Transverse colon (tissue), 4 donors: ENCODE data around the gene IZUMO2. TPM values are rescaled to one million over a fixed set of nuclear protein-coding genes. Genes with fewer than 3 reads are reported as not detected.

ENCODE experiments used
- DNase-seq: peaks from one replicate; pipeline ENCODE4 v3.0.0-alpha.2; 2019
- H3K27ac ChIP-seq, 4 donors: fragments of 200-600 bp; sonication (generic); 2 replicates each; pipeline ENCODE4 v1.5.1; 2016 to 2018; ENCODE audit warnings: inconsistent platforms in 4 of 4
- H3K27me3 ChIP-seq: fragments of 200-600 bp; sonication (generic); 2 replicates; pipeline ENCODE4 v1.5.1; 2017; ENCODE audit warnings: inconsistent platforms
- H3K36me3 ChIP-seq, 4 donors: fragments of 200-600 bp; sonication (generic); 2 replicates each; pipeline ENCODE4 v1.5.1; 2017 to 2019; ENCODE audit warnings: inconsistent platforms in 4 of 4
- H3K4me1 ChIP-seq, 4 donors: fragments of 200-600 bp; sonication (generic); 2 replicates each; pipeline ENCODE4 v1.5.1; 2017 to 2020; ENCODE audit warnings: inconsistent platforms in 4 of 4
- H3K4me3 ChIP-seq, 4 donors: fragments of 200-600 bp; sonication (generic); 1 replicate in 1 of 4; 2 replicates in 3 of 4; pipeline versions ENCODE4 v1.5.1 to v1.6.1; 2017 to 2019; ENCODE audit warnings: inconsistent platforms in 4 of 4
- H3K9me3 ChIP-seq, 2 donors: fragments of 200-600 bp; sonication (generic); 2 replicates each; pipeline ENCODE4 v1.5.1; 2017 to 2019; ENCODE audit warnings: inconsistent platforms in 2 of 2
- CTCF ChIP-seq, 5 experiments: fragments of 200-600 bp in 3 of 5; fragments of 450-650 bp in 2 of 5; sonication (generic) in 3 of 5; IDR thresholded peaks; 1 replicate in 2 of 5; 2 replicates in 3 of 5; pipeline ENCODE4 v1.5.1; 2016 to 2017; ENCODE audit warnings: antibody characterized with exemption in 5 of 5, inconsistent platforms in 3 of 5, mild to moderate bottlenecking in 2 of 5, moderate library complexity in 1 of 5
- EP300 ChIP-seq: sonication (generic); formaldehyde crosslinking; IDR thresholded peaks from one replicate; pipeline ENCODE4 v1.6.1; 2017; ENCODE audit warnings: antibody characterized with exemption, low read depth
- POLR2A ChIP-seq: fragments of 450-650 bp; IDR thresholded peaks from one replicate; pipeline ENCODE4 v1.6.1; 2016; ENCODE audit warnings: antibody characterized with exemption, mild to moderate bottlenecking, moderate library complexity
- POLR2AphosphoS5 ChIP-seq, 3 donors: sonication (generic); formaldehyde crosslinking; IDR thresholded peaks; one replicate each; pipeline ENCODE4 v1.6.1; 2016; ENCODE audit warnings: antibody characterized with exemption in 3 of 3
- WGBS, 2 donors: methylation state at CpG; one replicate each; pipeline ENCODE4 v1.1.5; 2018; ENCODE audit warnings: low coverage in 1 of 2; 5-methylcytosine and 5-hydroxymethylcytosine counted together
- in situ Hi-C, 4 donors: fragments of 200-750 bp; cut with MboI; loops; one replicate each; pipeline versions ENCODE4 v1.15.0 to v1.15.1; 2017; ENCODE audit warnings: low sequenced_read_pairs in 3 of 4, low pct_ligation_motif_present in 1 of 4, low pct_unique_long_range_greater_than_20kb in 1 of 4
- intact Hi-C: fragments of 100-400 bp; cut with DNase I; formaldehyde crosslinking; loops from one replicate; pipeline ENCODE4 v1.15.1; 2023; ENCODE audit warnings: low total_unique reads
- total RNA-seq, 4 donors: library from RNA; depleted of rRNA; stranded (reverse); fragments of >200 nt; gene quantifications; one replicate each; pipeline ENCODE4 v1.1.0, GENCODE V29; 2016

The IZUMO2 gene
- total RNA-seq, 4 donors from 2014 or later, result not detected

- Histone ChIP-seq H3K27ac (peak within 1 kb of the TSS; percentile 90 to 98 (median 94)), H3K9me3 (no peaks in the 10 kb centered on the region), H3K36me3 (no peaks in the 10 kb centered on the region), H3K27me3 (peaks cover 59% of the 10 kb centered on the region), H3K4me3 (peak within 1 kb of the TSS in 3 of 4 donors; percentile 54 to 56 (median 54)), H3K4me1 (peaks cover 3 to 53% (median 34%) of the 10 kb centered on the region in 4 donors)
- WGBS, 2 donors, result 4 to 9% methylated on average over 4 to 69 of the region's 78 CpGs
- TF ChIP-seq POLR2A (peak; percentile 68), POLR2AphosphoS5 (IDR thresholded peaks at IDR 0.05) (peak; percentile 56 to 58 (median 57)), EP300 (no peak)
- in situ Hi-C loops, result no loop called here
- intact Hi-C loops, result no loop called here
- DNase-seq, result peak; percentile 93
These were observed 40.4 kb upstream of the IZUMO2 start, which contains the start of gene MYH14 for GRCh38 chr19:50203281-50204080. TSS of gene MYH14 (plus strand) at chr19:50203622. CDS start at chr19:50210366, 6,744 bp downstream.

- peak overlapping the region; percentile 44 to 98 (median 94) for H3K27ac ChIP-seq
- no peak for TF ChIP-seq POLR2A
- TF ChIP-seq POLR2AphosphoS5 (IDR thresholded peaks at IDR 0.05), result no peak
- no peak for TF ChIP-seq CTCF (IDR thresholded peaks at IDR 0.05)
- TF ChIP-seq EP300, result no peak
- H3K9me3 ChIP-seq, result no peaks in the 10 kb centered on the region
- H3K27me3 ChIP-seq, result peaks cover 59% of the 10 kb centered on the region
- intact Hi-C loops (no loop called here), in situ Hi-C loops (no loop called here)
- H3K4me1 ChIP-seq, result peaks cover 3 to 55% (median 35%) of the 10 kb centered on the region in 4 donors
- peak overlapping the region in 3 of 4 donors; percentile 54 to 56 (median 54) for H3K4me3 ChIP-seq
- 25% methylated on average over 14 of the region's 18 CpGs; no CpG with 5 or more reads in 1 of the 2 donors for WGBS, 2 donors
- no peaks in the 10 kb centered on the region for H3K36me3 ChIP-seq
- no peak for DNase-seq
These were observed 39.8 kb upstream of the IZUMO2 start for GRCh38 chr19:50202962-50203280.

- H3K4me3 ChIP-seq, result no peak overlapping the region
- intact Hi-C loops, result no loop called here
- TF ChIP-seq POLR2A, result no peak
- TF ChIP-seq CTCF (IDR thresholded peaks at IDR 0.05), result no peak
- TF ChIP-seq EP300, result no peak
- no peak for TF ChIP-seq POLR2AphosphoS5 (IDR thresholded peaks at IDR 0.05)
- H3K36me3 ChIP-seq, result no peaks in the 10 kb centered on the region
- H3K27me3 ChIP-seq, result peaks cover 59% of the 10 kb centered on the region
- peaks cover 3 to 54% (median 34%) of the 10 kb centered on the region in 4 donors for H3K4me1 ChIP-seq
- no peak for DNase-seq
- in situ Hi-C loops, result no loop called here
- no peaks in the 10 kb centered on the region for H3K9me3 ChIP-seq
- WGBS, 2 donors, result 71 to 83% methylated on average over 2 to 3 of the region's 3 CpGs
- peak overlapping the region; percentile 44 to 98 (median 94) for H3K27ac ChIP-seq
These were observed 39.3 kb upstream of the IZUMO2 start for GRCh38 chr19:50202386-50202785.

- Histone ChIP-seq H3K27ac (peak overlapping the region in 2 of 4 donors; percentile 24 to 28), H3K4me3 (no peak overlapping the region), H3K36me3 (no peaks in the 10 kb centered on the region), H3K27me3 (peaks cover 45% of the 10 kb centered on the region), H3K9me3 (no peaks in the 10 kb centered on the region), H3K4me1 (peaks cover 3 to 27% (median 16%) of the 10 kb centered on the region in 4 donors)
- in situ Hi-C loops, result no loop called here
- DNase-seq, result no peak
- no peak for TF ChIP-seq CTCF (IDR thresholded peaks at IDR 0.05)
- TF ChIP-seq EP300, result no peak
- TF ChIP-seq POLR2A, result peak; percentile 2
- no peak for TF ChIP-seq POLR2AphosphoS5 (IDR thresholded peaks at IDR 0.05)
- intact Hi-C loops, result no loop called here
- 0 to 7% methylated on average over 2 to 5 of the region's 5 CpGs for WGBS, 2 donors
These were observed 36.1 kb upstream of the IZUMO2 start for GRCh38 chr19:50199259-50199555.
